ENCODE measurements around the gene CLRN3.

DNA sequence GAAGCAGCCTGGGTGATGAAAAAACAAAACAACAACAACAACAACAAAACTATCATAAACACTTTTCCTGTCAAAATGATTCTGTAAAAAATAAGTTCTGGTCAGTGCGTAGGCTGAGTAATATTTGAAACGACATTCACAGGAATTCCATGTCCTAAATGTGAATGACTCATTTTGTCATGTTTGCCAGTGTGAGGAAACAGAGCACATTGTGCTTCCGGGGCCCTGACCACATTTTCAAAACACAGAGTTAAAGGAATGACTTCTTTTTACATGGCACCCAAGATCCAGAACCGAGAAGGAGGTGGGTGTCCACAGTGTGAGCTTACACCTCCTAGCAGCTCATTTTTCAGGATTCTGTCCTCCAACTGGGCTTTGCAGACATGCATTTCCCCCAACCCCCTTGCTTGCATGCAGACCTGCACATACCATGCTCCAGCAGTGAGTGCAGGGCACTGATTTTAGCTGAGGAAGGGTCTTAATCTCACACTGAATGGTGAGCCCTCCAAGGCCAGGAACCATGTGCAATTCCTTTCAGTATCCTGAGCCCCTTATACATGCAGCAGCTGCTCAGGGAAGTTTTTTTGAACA is 3.0 kb downstream of the CLRN3 start:
- TF ChIP-seq, protein P1, sequence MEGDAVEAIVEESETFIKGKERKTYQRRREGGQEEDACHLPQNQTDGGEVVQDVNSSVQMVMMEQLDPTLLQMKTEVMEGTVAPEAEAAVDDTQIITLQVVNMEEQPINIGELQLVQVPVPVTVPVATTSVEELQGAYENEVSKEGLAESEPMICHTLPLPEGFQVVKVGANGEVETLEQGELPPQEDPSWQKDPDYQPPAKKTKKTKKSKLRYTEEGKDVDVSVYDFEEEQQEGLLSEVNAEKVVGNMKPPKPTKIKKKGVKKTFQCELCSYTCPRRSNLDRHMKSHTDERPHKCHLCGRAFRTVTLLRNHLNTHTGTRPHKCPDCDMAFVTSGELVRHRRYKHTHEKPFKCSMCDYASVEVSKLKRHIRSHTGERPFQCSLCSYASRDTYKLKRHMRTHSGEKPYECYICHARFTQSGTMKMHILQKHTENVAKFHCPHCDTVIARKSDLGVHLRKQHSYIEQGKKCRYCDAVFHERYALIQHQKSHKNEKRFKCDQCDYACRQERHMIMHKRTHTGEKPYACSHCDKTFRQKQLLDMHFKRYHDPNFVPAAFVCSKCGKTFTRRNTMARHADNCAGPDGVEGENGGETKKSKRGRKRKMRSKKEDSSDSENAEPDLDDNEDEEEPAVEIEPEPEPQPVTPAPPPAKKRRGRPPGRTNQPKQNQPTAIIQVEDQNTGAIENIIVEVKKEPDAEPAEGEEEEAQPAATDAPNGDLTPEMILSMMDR (IDR thresholded peaks at IDR 0.05; ENCODE audit: insufficient read depth, low read length, poor library complexity, severe bottlenecking): no peak
- TF ChIP-seq EZH2phosphoT487 (conservative IDR thresholded peaks at IDR 0.05; ENCODE audit: low read length): no peak

All from SU-DHL-6 (cell line).